ENCODE results near the gene APH1A.

Gene APH1A

DNA sequence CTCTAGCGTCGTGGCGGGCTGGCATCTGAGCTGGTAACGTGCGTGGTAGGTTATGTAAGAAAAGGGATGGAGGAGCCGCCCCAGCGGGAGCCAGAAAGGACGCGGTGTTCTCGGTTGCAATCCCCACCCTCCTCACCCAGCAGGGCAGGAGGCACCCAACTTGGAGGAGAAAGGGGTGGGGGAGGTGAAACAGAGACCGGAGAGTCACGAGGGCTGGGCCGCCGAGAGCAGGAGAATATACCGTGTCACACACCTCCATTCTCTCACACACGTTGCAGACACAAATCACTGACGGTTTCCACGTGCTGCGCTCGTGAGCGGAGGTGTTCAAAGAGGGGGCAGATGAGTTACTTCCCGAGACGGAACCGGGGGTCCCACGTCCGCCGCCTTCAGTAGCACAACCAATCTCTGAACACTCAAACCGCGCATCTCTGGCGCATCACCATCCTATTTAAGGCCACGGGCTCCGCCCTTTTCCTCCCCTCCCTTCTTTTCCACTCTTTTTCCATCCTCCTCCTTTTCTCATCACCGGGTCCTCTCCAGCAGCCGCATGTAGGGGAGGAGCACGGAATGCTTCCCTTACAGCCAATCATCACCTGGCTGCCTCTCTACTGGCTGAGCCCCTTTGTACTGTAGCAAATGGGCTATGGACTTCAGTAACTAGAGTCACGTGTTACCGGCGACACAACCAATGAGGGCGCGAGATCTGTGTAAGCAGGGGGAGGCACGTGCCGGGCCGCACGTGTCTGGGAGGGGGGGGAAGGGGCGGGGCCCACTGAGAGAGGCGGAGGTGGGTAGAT lies 13.1 kb upstream of the APH1A start, which contains the start of gene CIART:
Gene CIART, plus strand, starts transcription at position 797 of the 800 bp plus-strand sequence. CDS start 714 bp downstream, outside the sequence.
- H3K9me3 Mint-ChIP-seq, result no peaks in the 10 kb centered on the region
- H3K4me3 Mint-ChIP-seq, result peak within 1 kb of the TSS; percentile 82
- peaks cover 32% of the 10 kb centered on the region for H3K4me1 Mint-ChIP-seq (ENCODE audit: low read depth)
- H3K27ac Mint-ChIP-seq, result peak within 1 kb of the TSS; percentile 93
- H3K27me3 Mint-ChIP-seq, result peaks cover 13% of the 10 kb centered on the region
- H3K36me3 Mint-ChIP-seq (ENCODE audit: low read depth), result no peaks in the 10 kb centered on the region

DNA sequence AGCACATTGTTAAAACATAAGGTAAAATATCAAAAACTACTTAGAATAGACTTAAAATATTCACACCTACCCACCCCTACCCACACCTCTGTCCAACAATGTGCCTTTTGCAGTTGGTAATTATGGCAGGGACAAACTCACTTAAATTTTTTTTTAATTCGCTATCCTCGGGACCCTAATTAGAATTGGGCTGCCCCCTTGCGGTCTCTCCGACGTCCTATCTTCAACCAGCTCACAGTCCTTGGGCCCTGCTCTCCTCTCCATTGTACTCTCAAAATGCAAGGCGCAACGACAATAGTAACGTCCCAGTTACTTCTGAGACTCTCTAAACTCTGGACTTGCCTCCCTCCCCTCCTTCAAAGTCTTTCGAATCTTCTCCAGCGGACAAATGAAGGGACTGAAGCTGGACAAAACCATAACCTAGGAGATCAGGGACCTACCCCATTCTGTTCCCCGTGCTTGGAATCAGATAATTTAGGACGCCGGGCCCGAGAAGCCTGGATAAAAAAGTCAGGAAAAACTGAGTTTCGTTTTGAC lies 12.5 kb upstream of the APH1A start:
- Mint-ChIP-seq H3K4me3 (peak overlapping the region; percentile 82), H3K4me1 (ENCODE audit: low read depth) (peaks cover 32% of the 10 kb centered on the region), H3K27me3 (peaks cover 13% of the 10 kb centered on the region), H3K9me3 (no peaks in the 10 kb centered on the region), H3K36me3 (ENCODE audit: low read depth) (no peaks in the 10 kb centered on the region), H3K27ac (peak overlapping the region; percentile 93)

DNA sequence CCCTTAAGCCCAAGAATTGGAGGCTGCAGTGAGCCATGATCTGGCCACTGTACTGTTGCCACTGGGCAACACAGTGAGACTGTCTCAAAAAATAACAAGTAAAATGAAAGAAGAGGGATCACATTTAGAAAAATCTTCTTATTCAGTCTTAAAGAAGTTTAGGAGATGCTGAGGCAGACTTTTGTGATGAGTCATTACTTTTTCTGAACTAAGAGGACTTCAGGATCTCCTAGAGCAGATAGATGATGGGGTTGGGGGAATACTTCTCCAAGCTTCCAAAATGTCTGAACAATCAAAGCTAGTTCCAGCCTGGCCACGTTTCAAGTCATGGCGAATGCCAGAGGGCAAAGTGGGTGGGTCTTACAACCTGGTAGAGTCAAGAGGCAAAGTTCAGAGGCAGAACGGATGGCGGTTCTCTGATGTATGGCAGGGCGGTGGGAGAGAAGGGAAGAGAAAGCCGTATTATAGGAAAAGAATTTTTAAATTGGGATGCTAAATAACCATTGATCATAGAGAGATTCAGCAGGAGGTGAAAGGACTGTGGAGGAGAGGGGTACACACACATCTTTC lies 11.4 kb upstream of the APH1A start:
- H3K9me3 Mint-ChIP-seq, result no peaks in the 10 kb centered on the region
- no peak overlapping the region for H3K27ac Mint-ChIP-seq
- H3K4me3 Mint-ChIP-seq, result no peak overlapping the region
- H3K4me1 Mint-ChIP-seq (ENCODE audit: low read depth), result peaks cover 32% of the 10 kb centered on the region
- no peaks in the 10 kb centered on the region for H3K36me3 Mint-ChIP-seq (ENCODE audit: low read depth)
- H3K27me3 Mint-ChIP-seq, result peaks cover 13% of the 10 kb centered on the region

DNA sequence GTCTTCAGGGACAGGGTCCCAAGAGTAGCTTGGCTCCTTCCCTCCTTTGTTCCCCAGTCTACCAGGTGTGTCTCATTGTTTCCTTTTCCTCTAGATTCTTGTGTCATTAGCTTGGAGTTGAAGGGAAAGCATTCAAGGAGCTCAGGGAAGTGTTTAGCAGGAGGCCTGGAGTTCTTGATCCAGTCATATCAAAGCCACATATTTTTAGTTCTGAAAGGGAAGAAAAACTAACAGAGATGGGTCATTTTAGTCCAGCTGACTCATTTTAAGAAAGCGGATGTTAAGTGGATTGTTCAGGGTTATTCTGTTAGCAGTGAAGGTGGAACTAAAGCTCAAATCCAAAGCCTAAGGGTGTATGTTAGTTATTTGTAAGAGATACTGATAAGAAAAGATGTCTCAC lies 4.5 kb upstream of the APH1A start:
- no peaks in the 10 kb centered on the region for H3K9me3 Mint-ChIP-seq
- H3K27me3 Mint-ChIP-seq, result no peaks in the 10 kb centered on the region
- H3K4me3 Mint-ChIP-seq, result no peak overlapping the region
- no peak overlapping the region for H3K27ac Mint-ChIP-seq
- peaks cover 12% of the 10 kb centered on the region for H3K4me1 Mint-ChIP-seq (ENCODE audit: low read depth)
- peaks cover 4% of the 10 kb centered on the region for H3K36me3 Mint-ChIP-seq (ENCODE audit: low read depth)

DNA sequence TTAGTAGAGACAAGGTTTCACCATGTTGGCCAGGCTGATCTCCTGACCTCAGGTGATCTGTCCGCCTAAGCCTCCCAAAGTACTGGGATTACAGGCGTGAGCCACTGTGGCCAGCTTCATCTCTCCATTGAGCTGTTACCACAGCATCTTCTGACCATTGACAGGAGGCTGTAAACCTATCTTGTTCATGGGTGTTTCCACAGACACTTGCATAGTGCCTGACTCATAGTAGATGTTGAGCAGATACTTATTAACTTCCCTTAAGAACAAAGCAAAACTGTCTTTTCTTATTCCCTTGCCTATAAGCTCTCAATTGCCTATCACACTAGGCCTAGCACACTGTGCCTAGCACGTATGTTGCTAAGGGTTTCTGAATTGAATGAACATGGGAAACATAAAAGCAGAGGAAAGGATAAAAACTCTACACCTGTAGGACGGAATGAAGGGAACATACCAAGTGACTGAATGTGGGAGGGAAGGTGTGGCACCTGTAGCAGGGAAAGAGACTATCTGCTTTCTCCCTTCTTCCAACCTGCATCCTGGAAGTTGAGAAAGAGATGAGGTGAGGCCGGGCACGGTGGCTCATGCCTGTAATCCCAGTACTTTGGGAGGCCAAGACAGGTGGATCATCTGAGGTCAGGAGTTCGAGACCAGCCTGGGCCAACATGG lies 2.6 kb upstream of the APH1A start:
- no peak overlapping the region for H3K4me3 Mint-ChIP-seq
- H3K4me1 Mint-ChIP-seq (ENCODE audit: low read depth), result peaks cover 29% of the 10 kb centered on the region
- H3K36me3 Mint-ChIP-seq (ENCODE audit: low read depth), result peaks cover 15% of the 10 kb centered on the region
- no peaks in the 10 kb centered on the region for H3K9me3 Mint-ChIP-seq
- no peak overlapping the region for H3K27ac Mint-ChIP-seq
- H3K27me3 Mint-ChIP-seq, result no peaks in the 10 kb centered on the region

DNA sequence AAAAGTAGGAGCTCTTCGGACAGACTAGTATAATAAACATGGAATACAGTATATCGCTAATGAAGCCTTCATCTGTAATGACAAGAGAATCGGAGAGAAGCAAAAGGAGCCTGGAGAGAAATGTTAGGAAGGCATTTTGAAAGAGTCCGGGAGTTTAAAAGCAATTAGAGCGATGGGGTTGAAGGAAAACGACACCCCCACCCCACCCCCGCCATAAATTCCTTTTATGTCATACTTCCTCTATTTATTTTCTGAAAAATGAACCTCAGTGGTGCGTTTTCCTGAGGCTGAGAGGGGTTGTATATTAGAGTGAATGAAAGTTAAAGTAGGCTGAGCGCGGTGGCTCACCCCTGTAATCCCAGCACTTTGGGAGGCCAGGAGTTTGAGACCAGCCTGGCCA lies 635 bp upstream of the APH1A start:
- H3K9me3 Mint-ChIP-seq, result no peaks in the 10 kb centered on the region
- H3K27ac Mint-ChIP-seq, result peak overlapping the region; percentile 97
- peaks cover 29% of the 10 kb centered on the region for H3K4me1 Mint-ChIP-seq (ENCODE audit: low read depth)
- H3K27me3 Mint-ChIP-seq, result no peaks in the 10 kb centered on the region
- peaks cover 26% of the 10 kb centered on the region for H3K36me3 Mint-ChIP-seq (ENCODE audit: low read depth)
- H3K4me3 Mint-ChIP-seq, result peak overlapping the region; percentile 97

DNA sequence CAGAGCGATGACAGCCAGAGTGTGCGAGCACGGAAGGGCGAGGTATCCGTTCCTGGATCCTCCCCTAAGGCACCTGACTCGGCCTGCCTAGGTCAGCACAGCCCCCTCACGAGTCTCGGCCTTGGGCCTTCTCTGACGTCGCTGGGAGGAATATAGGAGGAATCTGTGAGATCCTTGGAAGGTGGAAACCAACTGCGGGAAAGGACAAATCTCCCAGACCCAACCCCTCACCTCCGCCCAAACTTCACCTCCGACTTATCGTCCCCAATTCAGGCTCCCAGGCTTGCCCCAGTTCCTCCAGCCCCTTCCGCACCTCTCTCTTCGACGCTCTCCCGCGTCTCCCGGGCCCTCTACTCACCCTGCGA lies 494 bp downstream of the APH1A start:
- Mint-ChIP-seq H3K4me3 (peak overlapping the region; percentile 97), H3K27me3 (no peaks in the 10 kb centered on the region), H3K9me3 (no peaks in the 10 kb centered on the region), H3K4me1 (ENCODE audit: low read depth) (peaks cover 29% of the 10 kb centered on the region), H3K36me3 (ENCODE audit: low read depth) (peaks cover 28% of the 10 kb centered on the region), H3K27ac (peak overlapping the region; percentile 97)

DNA sequence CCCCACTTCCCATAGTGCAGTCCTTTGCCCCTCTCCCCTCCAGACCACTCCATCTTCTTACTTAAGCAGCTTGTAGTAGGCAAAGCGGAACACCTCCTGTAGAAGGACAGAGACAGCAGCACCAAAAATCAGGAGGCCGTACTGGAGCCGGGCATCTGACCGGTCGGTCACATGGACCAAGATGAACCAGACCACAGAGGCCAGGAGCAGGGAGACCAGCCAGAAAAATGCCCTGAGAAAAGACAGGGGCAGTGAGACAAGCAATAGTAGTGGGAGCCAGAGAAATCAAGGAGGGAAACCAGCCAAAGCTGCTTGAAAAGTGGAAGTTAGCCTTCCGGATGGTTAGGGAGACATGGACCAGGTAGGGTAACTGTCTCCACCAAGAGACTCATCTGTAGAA lies 920 bp downstream of the APH1A start:
- Mint-ChIP-seq H3K36me3 (ENCODE audit: low read depth) (peaks cover 28% of the 10 kb centered on the region), H3K27me3 (no peaks in the 10 kb centered on the region), H3K27ac (peak overlapping the region; percentile 97), H3K9me3 (no peaks in the 10 kb centered on the region), H3K4me3 (peak overlapping the region; percentile 97), H3K4me1 (ENCODE audit: low read depth) (peaks cover 29% of the 10 kb centered on the region)

DNA sequence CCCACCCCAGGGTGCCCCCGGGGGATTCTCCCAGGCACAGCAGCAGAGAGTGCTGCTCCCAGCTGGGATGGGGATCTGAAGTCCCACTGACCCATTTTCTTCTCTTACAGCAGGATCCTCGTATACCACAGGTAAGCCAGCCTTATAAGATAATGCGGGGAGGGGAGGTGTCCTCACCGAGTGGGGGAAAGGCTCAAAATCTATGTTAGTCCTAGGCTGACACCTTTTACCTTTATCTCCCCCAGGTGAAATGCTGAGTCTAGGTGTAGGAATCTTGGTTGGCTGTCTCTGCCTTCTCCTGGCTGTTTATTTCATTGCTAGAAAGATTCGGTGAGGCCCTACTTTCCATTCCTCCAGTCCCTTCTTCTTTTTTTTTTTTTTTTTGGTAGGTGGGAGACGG lies 5.3 kb downstream of the APH1A start:
- Mint-ChIP-seq H3K4me1 (ENCODE audit: low read depth) (peaks cover 17% of the 10 kb centered on the region), H3K27me3 (peaks cover 8% of the 10 kb centered on the region), H3K9me3 (no peaks in the 10 kb centered on the region), H3K36me3 (ENCODE audit: low read depth) (peaks cover 26% of the 10 kb centered on the region), H3K27ac (no peak overlapping the region), H3K4me3 (no peak overlapping the region)

DNA sequence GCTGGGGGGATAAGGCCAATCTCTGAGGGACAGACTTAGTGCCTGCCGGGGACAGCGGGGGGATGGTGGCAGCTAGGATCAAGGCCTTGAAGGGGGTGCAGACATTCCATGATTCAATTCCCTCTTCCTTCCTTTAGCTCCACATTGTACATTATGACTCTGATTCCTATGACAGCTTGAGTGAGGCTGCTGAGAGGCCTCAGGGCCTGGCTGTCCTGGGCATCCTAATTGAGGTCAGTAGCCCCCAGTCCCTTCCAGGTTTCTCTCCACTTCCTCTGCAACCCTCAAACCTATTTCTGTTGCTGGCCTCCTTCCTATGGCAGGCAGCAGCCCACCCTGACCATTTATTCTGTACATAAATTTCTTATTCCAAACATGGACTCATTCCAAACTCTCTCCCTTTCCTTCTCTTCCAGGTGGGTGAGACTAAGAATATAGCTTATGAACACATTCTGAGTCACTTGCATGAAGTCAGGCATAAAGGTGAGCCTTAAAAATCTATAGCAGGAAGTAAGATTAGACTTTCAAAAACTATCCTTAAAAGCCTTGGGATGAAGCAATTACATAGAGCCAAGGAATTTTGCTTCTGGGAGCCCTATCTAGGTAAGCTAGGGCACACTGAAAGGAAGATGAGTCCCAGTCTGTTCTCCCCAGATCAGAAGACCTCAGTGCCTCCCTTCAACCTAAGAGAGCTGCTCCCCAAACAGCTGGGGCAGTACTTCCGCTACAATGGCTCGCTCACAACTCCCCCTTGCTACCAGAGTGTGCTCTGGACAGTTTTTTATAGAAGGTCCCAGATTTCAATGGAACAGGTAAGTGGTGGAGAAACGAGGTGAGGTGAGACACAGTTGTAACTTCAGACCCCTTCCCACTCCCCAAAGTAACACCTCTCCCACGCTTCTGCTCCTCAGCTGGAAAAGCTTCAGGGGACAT lies 6.2 kb downstream of the APH1A start:
- Mint-ChIP-seq H3K36me3 (ENCODE audit: low read depth) (peaks cover 21% of the 10 kb centered on the region), H3K4me3 (no peak overlapping the region), H3K27ac (no peak overlapping the region), H3K27me3 (peaks cover 15% of the 10 kb centered on the region), H3K9me3 (no peaks in the 10 kb centered on the region), H3K4me1 (ENCODE audit: low read depth) (peaks cover 11% of the 10 kb centered on the region)

DNA sequence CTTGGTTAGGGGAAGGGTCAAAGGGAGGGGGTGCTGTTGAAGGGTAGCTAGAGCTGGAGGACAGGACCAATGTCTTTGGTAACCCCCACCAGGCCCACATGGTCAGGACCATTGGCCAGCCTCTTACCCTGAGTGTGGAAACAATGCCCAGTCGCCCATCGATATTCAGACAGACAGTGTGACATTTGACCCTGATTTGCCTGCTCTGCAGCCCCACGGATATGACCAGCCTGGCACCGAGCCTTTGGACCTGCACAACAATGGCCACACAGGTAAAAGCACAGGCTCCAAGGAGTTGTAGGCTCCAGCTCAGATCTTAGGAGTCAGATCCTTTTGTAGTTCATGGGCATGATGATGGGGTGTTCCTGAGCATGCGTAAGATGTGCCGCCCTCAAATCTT lies 7.4 kb downstream of the APH1A start:
- Mint-ChIP-seq H3K27ac (no peak overlapping the region), H3K36me3 (ENCODE audit: low read depth) (peaks cover 12% of the 10 kb centered on the region), H3K4me3 (no peak overlapping the region), H3K27me3 (peaks cover 28% of the 10 kb centered on the region), H3K4me1 (ENCODE audit: low read depth) (peaks cover 5% of the 10 kb centered on the region), H3K9me3 (no peaks in the 10 kb centered on the region)

DNA sequence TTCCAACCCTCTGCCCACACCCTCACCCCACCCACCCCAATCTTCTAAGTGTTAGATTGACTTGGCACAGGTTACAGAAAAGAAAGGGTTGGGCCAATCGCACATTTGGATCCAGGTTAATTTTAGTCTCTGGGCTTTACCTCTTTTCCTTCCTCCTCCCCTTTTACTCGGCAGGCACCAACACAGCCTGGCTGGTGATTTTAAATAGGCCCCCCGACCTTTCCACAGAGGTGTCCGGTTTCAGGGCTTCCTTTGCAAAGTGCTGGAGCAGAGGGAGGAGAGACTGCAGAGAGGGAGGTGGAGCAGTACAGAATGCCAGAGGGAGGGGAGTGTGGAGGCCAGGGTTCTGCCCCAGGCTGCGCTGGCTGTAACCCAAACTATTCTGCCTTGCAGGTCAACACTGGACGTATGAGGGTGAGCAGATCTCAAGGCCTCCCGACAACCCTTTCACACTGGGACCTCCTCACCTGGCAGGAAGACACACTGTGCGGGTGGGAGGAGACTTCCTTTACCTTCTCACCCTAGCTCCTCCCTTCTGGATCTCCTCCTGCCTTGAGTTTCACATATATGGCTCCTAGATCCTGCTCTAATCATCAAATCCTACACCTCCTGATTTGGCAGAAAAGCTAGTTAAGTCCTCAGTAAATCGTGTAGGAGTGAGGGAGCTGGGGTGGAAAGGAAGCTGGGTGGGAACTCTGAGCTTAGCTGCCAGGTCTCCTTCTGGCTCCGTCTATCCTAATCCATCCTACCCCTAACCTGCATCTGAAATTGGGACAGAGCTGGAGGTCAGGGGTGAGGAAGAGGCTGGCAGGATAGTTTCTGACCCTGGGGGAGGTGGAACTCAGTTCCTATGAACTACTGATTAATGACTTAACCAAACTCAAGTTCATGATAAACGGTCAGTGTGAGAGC lies 8.8 kb downstream of the APH1A start:
- no peaks in the 10 kb centered on the region for H3K9me3 Mint-ChIP-seq
- peaks cover 6% of the 10 kb centered on the region for H3K36me3 Mint-ChIP-seq (ENCODE audit: low read depth)
- H3K27ac Mint-ChIP-seq, result no peak overlapping the region
- H3K27me3 Mint-ChIP-seq, result peaks cover 33% of the 10 kb centered on the region
- H3K4me3 Mint-ChIP-seq, result no peak overlapping the region
- peaks cover 16% of the 10 kb centered on the region for H3K4me1 Mint-ChIP-seq (ENCODE audit: low read depth)

DNA sequence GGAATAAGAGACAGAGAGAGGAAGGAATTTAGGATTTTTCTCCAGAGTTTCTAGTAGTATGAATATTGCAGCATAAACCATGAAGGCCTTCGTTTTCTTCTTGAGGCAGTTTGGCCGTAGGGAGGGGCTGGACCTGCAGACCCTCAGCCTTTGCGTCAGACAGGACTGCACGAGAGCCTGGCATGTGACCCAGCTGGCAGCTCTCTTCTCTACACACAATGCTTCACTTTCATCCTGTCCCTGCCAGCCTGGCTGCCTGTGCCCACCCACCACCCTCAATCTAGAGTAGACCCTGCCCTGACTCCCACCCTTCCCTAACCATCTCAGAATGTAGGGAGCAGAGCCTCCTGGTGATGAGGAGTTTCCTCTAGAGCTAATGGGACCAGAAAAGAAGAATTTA lies 9.6 kb downstream of the APH1A start:
- Mint-ChIP-seq H3K4me3 (no peak overlapping the region), H3K36me3 (ENCODE audit: low read depth) (no peaks in the 10 kb centered on the region), H3K27ac (no peak overlapping the region), H3K27me3 (peaks cover 33% of the 10 kb centered on the region), H3K9me3 (no peaks in the 10 kb centered on the region), H3K4me1 (ENCODE audit: low read depth) (peaks cover 16% of the 10 kb centered on the region)
